Measurements from ENCODE around the gene ATP2C2.

ATP2C2 gene

DNA sequence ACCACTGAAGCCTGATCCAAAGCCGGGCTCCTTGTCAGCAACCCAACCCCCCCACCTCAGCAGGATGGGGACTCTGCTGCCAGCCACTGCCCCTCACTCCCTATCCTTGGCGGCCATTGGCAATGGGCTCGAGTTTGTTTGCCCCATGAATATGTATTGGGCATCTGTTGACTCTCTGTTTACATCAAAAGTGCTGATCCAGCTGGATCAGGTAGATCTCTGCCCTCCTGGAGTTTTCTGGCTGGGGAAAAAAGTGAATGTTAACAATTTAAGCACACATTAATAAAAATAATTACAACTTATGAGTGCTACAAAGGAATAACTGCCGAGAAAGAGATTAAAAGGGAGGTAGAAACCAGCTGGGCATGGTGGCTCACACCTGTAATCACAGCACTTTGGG, 62.5 kb downstream of the ATP2C2 start:
- Histone ChIP-seq H3K79me2 (ENCODE audit: insufficient read depth, low read length) (no peaks in the 10 kb centered on the region), H2AFZ (ENCODE audit: low read length) (no peak overlapping the region), H3F3A (ENCODE audit: low read depth) (no peaks in the 10 kb centered on the region), H3K9me3 (ENCODE audit: insufficient read depth, low read depth, low read length) (no peaks in the 10 kb centered on the region), H3K36me3 (ENCODE audit: insufficient read depth, low read length) (no peaks in the 10 kb centered on the region), H4K20me1 (ENCODE audit: insufficient read depth, low read length, poor library complexity, severe bottlenecking) (no peaks in the 10 kb centered on the region), H3K4me1 (ENCODE audit: insufficient read depth, low read length, poor library complexity, severe bottlenecking) (no peaks in the 10 kb centered on the region), H3K27me3 (ENCODE audit: insufficient read depth, low read length, poor library complexity, severe bottlenecking) (peaks cover 51% of the 10 kb centered on the region), H3K9me2 (replicated peaks; ENCODE audit: low read depth, low read length) (no peaks in the 10 kb centered on the region), H3K4me2 (ENCODE audit: low read depth, low read length, poor library complexity, severe bottlenecking) (no peak overlapping the region), H3K9ac (ENCODE audit: low read depth, low read length, poor library complexity, severe bottlenecking) (no peak overlapping the region), H3K4me3 (ENCODE audit: low read length, poor library complexity, severe bottlenecking) (no peak overlapping the region)
- TF ChIP-seq CTCF (conservative IDR thresholded peaks at IDR 0.05; ENCODE audit: low read length): no peak
- TF ChIP-seq EZH2phosphoT487 (IDR thresholded peaks at IDR 0.05; ENCODE audit: borderline replicate concordance): no peak

- Histone ChIP-seq H4K20me1 (ENCODE audit: insufficient read depth, low read length, poor library complexity, severe bottlenecking) (no peaks in the 10 kb centered on the region), H3K4me3 (ENCODE audit: low read length, poor library complexity, severe bottlenecking) (no peak overlapping the region), H3K9me2 (replicated peaks; ENCODE audit: low read depth, low read length) (no peaks in the 10 kb centered on the region), H3K4me2 (ENCODE audit: low read depth, low read length, poor library complexity, severe bottlenecking) (no peak overlapping the region), H3F3A (ENCODE audit: low read depth) (no peaks in the 10 kb centered on the region), H3K27me3 (ENCODE audit: insufficient read depth, low read length, poor library complexity, severe bottlenecking) (peaks cover 12% of the 10 kb centered on the region), H3K9me3 (ENCODE audit: insufficient read depth, low read depth, low read length) (no peaks in the 10 kb centered on the region), H3K4me1 (ENCODE audit: insufficient read depth, low read length, poor library complexity, severe bottlenecking) (no peaks in the 10 kb centered on the region), H3K36me3 (ENCODE audit: insufficient read depth, low read length) (no peaks in the 10 kb centered on the region), H3K9ac (ENCODE audit: low read depth, low read length, poor library complexity, severe bottlenecking) (no peak overlapping the region), H2AFZ (ENCODE audit: low read length) (no peak overlapping the region), H3K79me2 (ENCODE audit: insufficient read depth, low read length) (no peaks in the 10 kb centered on the region)
- TF ChIP-seq CTCF (conservative IDR thresholded peaks at IDR 0.05; ENCODE audit: low read length) (no peak), EZH2phosphoT487 (IDR thresholded peaks at IDR 0.05; ENCODE audit: borderline replicate concordance) (no peak)
Measured at GRCh38 chr16:84434800-84435199, 66.5 kb downstream of the ATP2C2 start.

GRCh38 chr16:84436196-84436595, 67.9 kb downstream of the ATP2C2 start:
- no peaks in the 10 kb centered on the region for H3K9me2 ChIP-seq (replicated peaks; ENCODE audit: low read depth, low read length)
- H3K27me3 ChIP-seq (ENCODE audit: insufficient read depth, low read length, poor library complexity, severe bottlenecking): peaks cover under 1% of the 10 kb centered on the region
- no peaks in the 10 kb centered on the region for H3F3A ChIP-seq (ENCODE audit: low read depth)
- no peak overlapping the region for H3K9ac ChIP-seq (ENCODE audit: low read depth, low read length, poor library complexity, severe bottlenecking)
- TF ChIP-seq CTCF (conservative IDR thresholded peaks at IDR 0.05; ENCODE audit: low read length) (no peak), EZH2phosphoT487 (IDR thresholded peaks at IDR 0.05; ENCODE audit: borderline replicate concordance) (no peak)
- H3K79me2 ChIP-seq (ENCODE audit: insufficient read depth, low read length): no peaks in the 10 kb centered on the region
- no peaks in the 10 kb centered on the region for H3K36me3 ChIP-seq (ENCODE audit: insufficient read depth, low read length)
- no peaks in the 10 kb centered on the region for H4K20me1 ChIP-seq (ENCODE audit: insufficient read depth, low read length, poor library complexity, severe bottlenecking)
- no peak overlapping the region for H3K4me3 ChIP-seq (ENCODE audit: low read length, poor library complexity, severe bottlenecking)
- H3K4me2 ChIP-seq (ENCODE audit: low read depth, low read length, poor library complexity, severe bottlenecking): no peak overlapping the region
- H2AFZ ChIP-seq (ENCODE audit: low read length): no peak overlapping the region
- no peaks in the 10 kb centered on the region for H3K9me3 ChIP-seq (ENCODE audit: insufficient read depth, low read depth, low read length)
- H3K4me1 ChIP-seq (ENCODE audit: insufficient read depth, low read length, poor library complexity, severe bottlenecking): no peaks in the 10 kb centered on the region

Data from Loucy (cell line).